GM18867 (cell line): ENCODE data around the gene XPR1.
"Not testable (repeated sequence)": the region's sequence is repeated elsewhere in the genome, so short reads cannot be mapped to it uniquely, and the experiment has no call there.

Experiments used
- ATAC-seq: cut with Tn5 transposase; IDR thresholded peaks from one replicate; pipeline ENCODE4 v1.9.1; 2021; ENCODE audit warnings: mild to moderate bottlenecking, moderate library complexity; ENCODE audit not compliant: unreplicated experiment

XPR1 gene

GRCh38 chr1:180711260-180711659 is 79.4 kb downstream of the XPR1 start:
- ATAC-seq = not testable (repeated sequence)

GRCh38 chr1:180720753-180721152 is 88.9 kb downstream of the XPR1 start:
- no peak for ATAC-seq

GRCh38 chr1:180722586-180722985 is 90.8 kb downstream of the XPR1 start:
- ATAC-seq = no peak

GRCh38 chr1:180724055-180724454 is 92.2 kb downstream of the XPR1 start:
- ATAC-seq = no peak

- not testable (repeated sequence) for ATAC-seq
These were observed 94.2 kb downstream of the XPR1 start for GRCh38 chr1:180726024-180726423.

GRCh38 chr1:180727751-180728150 is 95.9 kb downstream of the XPR1 start:
- not testable (repeated sequence) for ATAC-seq

- no peak for ATAC-seq
These were observed 96.8 kb downstream of the XPR1 start for GRCh38 chr1:180728472-180729106.

GRCh38 chr1:180731131-180731530 is 99.3 kb downstream of the XPR1 start:
- ATAC-seq = no peak

- ATAC-seq = no peak
These were observed 101.0 kb downstream of the XPR1 start for GRCh38 chr1:180732866-180733265.

GRCh38 chr1:180734366-180734765 is 102.5 kb downstream of the XPR1 start:
- ATAC-seq = no peak

- ATAC-seq = no peak
These were observed 110.8 kb downstream of the XPR1 start for GRCh38 chr1:180742663-180743062.

- ATAC-seq = no peak
These were observed 112.0 kb downstream of the XPR1 start for GRCh38 chr1:180743868-180744267.

- ATAC-seq = no peak
These were observed 113.3 kb downstream of the XPR1 start for GRCh38 chr1:180745098-180745497.

GRCh38 chr1:180751921-180752320 is 120.1 kb downstream of the XPR1 start:
- ATAC-seq = no peak

GRCh38 chr1:180754453-180754852 is 122.6 kb downstream of the XPR1 start:
- ATAC-seq = no peak

- ATAC-seq = no peak
These were observed 125.8 kb downstream of the XPR1 start for GRCh38 chr1:180757657-180758056.

- no peak for ATAC-seq
These were observed 131.0 kb downstream of the XPR1 start for GRCh38 chr1:180762796-180763195.

GRCh38 chr1:180765151-180765550 is 133.3 kb downstream of the XPR1 start:
- no peak for ATAC-seq

- ATAC-seq = no peak
These were observed 138.1 kb downstream of the XPR1 start for GRCh38 chr1:180769889-180770288.

GRCh38 chr1:180773210-180773865 is 141.5 kb downstream of the XPR1 start:
- ATAC-seq = no peak

GRCh38 chr1:180775801-180776200 is 144.0 kb downstream of the XPR1 start:
- no peak for ATAC-seq

- ATAC-seq = no peak
These were observed 145.4 kb downstream of the XPR1 start for GRCh38 chr1:180777072-180777689.
